ENCODE data around the gene VSTM2L.

DNA sequence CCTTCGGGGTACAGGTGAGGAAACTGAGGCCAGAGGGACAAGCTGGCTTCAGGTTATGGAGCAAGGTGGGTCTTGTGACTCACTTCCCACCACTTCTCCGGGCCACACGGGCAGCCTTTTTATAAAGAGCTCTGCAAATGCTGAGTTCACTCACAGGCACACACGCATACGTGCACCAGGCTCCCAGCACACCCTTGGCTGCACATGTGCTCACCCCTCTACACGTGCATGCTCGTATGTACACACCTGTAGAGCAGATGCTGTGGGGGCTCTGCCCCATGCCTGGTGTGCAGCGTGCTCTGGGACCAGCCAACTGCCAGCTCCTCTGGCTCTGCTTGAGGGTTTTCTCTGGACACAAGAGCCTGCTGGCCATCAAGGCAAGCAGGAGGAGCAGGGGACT lies 29.1 kb downstream of the VSTM2L start:
- TF ChIP-seq, protein P1, sequence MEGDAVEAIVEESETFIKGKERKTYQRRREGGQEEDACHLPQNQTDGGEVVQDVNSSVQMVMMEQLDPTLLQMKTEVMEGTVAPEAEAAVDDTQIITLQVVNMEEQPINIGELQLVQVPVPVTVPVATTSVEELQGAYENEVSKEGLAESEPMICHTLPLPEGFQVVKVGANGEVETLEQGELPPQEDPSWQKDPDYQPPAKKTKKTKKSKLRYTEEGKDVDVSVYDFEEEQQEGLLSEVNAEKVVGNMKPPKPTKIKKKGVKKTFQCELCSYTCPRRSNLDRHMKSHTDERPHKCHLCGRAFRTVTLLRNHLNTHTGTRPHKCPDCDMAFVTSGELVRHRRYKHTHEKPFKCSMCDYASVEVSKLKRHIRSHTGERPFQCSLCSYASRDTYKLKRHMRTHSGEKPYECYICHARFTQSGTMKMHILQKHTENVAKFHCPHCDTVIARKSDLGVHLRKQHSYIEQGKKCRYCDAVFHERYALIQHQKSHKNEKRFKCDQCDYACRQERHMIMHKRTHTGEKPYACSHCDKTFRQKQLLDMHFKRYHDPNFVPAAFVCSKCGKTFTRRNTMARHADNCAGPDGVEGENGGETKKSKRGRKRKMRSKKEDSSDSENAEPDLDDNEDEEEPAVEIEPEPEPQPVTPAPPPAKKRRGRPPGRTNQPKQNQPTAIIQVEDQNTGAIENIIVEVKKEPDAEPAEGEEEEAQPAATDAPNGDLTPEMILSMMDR (IDR thresholded peaks at IDR 0.05): no peak
- TF ChIP-seq ZFX (IDR thresholded peaks at IDR 0.05; ENCODE audit: borderline replicate concordance): no peak

Data from 22Rv1 (cell line).